NCI-H345 (cell line): ENCODE data around the gene OSER1.
"Not testable (repeated sequence)": the region's sequence is repeated elsewhere in the genome, so short reads cannot be mapped to it uniquely, and the experiment has no call there.

Experiments
- DNase-seq: peaks from one replicate; lab custom pipeline; 2025; lab: John Stamatoyannopoulos, UW

Gene OSER1

DNA sequence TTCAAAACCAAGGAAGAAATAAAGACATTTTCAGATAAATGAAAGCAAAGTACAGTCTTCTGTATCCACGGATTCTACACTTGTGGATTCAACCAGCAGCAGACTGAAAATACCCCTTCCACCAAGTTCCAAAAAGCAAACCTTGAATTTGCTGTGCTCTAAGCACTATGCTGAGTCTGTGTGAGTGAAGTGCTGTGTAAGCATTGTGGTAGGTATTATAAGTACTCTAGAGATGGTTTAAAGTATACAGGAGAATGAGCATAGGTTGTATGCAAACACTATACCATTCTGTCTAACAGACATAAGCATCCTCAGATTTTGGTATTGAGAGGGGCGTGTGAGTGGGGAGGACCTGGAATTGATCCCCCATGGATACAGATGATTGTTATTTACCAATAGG is 9.6 kb downstream of the OSER1 start:
- no peak for DNase-seq

DNA sequence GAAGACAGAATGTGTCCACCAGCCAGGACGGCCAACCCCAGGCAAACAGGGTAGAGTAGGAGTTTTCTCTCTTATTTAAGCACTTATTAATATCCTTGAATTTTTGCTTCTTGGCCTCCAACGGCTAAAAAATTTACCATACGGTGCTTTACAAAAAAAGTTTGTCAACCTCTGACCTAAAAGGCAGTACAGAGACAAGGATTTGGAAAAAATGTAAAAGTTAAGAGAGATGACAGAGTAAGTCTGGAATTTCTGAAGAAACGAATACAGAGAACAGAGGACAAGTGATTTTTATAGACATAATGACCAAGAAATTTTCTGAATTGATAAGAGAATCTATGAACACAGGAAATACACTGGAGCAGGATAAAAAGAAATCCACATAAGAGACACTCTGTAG is 10.2 kb downstream of the OSER1 start:
- DNase-seq = no peak

DNA sequence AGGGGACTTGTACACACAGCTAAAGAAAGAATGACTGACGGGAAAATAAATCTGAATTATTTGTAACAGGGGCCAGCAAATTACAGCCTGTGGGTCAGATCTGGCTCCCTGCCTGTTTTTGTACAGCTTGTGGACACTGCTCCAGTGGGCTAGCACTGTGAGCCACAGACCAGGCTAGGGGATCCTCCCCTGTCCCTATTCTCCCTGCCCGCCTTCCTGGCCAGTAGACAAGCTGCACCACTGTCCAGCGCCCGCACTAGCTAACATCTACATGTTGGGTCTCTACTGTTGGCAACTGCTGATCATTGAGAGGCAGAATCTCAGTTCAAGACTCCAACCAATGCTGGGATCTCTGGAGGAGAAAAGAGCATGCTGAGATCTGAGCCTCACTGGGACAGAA is 10.7 kb downstream of the OSER1 start:
- no peak for DNase-seq

DNA sequence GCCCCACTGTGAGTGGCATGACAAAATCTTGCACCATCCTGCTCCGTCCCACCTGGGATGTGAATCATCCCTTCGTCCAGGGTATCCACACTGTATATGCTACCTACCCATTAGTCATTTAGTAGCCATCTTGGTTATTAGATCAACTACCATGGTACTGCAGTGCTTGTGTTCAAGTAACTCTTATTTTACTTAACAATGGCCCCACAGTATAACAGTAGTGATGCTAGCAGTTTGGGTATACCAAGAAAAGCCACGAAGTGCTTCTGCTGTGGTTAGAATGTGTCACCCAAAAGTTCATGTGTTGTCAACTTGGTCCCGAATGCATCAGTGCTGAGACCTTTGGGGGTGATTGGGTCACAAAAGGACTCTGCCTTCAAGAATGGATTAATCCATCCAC is 11.7 kb downstream of the OSER1 start:
- no peak for DNase-seq

DNA sequence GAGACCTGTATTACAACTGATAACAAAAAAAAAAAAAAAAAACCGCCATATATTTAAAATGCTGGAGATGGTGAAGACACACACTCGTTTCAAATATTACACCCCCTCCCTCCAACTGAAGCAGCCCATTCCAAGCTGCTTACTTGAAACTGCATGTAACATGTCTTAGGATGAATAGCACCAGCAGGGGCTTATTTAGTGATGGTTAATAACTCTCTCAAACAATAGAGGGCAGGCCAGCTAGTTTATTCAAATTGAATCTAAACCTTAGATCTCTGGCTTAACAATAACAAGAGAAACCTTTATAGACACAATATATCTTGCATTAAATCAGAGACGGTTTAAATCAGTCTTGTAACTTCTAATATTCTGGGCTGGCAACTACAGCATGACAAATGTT is 14.3 kb downstream of the OSER1 start:
- no peak for DNase-seq

DNA sequence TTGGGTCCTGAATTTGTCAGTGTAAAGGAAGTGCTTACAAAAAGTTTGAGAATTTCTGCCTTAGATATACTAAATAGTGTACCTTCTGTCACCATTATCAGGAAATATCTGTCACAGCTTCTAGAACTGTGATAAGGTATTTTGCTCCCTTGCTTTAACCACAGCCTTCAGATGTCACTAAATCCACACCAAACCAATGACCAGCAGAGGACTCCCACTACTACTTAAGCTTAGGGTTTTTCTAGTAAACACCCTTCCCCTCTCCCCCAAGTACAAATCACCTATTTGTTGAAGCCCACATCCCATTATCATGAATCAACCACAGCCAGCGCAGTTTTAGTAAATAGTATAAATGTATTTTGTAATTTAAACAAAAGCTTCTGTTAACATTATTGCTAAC is 15.0 kb downstream of the OSER1 start:
- DNase-seq = no peak

DNA sequence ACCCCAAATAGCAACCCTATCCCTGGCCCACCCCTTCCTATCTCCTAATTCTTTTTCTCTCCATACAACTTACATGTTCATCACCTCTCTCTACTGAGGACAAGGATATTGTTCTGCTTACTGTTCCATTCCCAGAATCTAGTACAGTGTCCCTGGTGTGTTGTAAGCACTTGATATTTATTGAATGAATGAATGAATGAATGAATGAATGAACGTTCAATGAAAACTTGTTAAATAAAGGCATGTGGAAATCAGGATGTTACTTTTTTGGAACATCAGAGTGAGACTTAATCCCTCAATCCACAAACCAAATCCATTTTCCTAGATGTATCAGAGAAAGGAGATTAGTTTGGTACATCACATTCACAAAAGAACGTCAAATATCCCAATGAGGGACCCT is 16.8 kb downstream of the OSER1 start:
- no peak for DNase-seq

DNA sequence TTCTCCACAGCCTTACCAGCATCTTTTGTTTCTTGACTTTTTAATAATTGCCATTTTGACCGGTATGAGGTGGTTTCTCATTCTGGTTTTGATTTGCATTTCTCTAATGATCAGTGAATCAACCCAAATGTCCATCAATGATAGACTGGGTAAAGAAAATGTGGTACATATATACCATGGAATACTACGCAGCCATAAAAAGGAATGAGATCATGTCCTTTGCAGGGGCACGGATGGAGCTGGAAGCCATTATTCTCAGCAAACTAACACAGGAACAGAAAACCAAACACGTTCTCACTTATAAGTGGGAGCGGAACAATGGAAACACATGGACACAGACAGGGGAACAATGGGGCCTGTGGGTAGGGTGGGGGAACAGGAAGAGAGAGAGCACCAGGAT is 18.9 kb downstream of the OSER1 start:
- DNase-seq = not testable (repeated sequence)

DNA sequence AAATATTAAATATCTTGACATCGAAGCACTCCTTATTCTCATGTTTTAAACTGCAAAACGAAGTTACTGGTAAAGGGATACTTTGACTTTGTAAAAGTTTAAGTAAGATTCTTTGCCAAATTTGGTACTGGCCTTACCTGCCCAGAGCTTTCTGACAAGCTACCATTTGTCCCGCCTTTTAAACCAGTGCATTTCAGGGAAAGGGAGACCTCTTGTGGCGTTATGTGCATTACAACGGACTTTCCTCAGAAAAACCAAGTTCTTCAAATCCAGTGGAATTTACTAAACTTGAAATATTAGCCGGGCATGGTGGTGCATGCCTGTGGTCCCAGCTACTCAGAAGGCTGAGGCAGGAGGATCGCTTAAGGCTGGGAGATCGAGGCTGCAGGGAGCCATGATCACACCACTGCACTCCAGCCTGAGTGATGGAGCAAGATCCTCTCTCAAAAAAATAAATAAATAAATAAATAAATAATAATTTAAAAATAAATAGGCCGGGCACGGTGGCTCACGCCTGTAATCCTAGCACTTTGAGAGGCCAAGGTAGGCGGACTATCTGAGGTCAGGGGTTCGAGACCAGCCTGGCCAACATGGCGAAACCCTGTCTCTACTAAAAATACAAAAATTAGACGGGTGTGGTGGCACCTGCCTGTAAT is 20.2 kb downstream of the OSER1 start:
- peak; percentile 75 for DNase-seq

DNA sequence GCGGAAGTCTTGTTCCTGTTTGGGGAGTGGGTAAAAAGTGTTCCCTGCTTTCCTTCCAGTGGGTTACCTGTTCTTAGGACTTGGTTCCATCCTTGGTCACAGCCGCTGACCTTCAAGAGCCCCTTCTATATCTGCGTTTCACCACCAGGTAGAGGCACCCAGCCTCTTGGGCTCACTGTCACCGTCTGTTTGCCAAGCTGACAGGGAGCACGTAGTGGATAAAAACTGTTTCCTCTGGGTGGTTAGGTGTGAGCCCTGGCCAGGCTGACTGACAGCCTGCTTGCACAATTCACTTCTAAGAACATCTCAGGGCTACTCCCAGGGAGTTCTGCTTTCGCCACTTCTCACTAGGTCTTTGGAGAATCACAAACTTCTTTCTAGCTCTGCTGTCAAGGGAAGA is 21.8 kb downstream of the OSER1 start:
- DNase-seq = no peak

DNA sequence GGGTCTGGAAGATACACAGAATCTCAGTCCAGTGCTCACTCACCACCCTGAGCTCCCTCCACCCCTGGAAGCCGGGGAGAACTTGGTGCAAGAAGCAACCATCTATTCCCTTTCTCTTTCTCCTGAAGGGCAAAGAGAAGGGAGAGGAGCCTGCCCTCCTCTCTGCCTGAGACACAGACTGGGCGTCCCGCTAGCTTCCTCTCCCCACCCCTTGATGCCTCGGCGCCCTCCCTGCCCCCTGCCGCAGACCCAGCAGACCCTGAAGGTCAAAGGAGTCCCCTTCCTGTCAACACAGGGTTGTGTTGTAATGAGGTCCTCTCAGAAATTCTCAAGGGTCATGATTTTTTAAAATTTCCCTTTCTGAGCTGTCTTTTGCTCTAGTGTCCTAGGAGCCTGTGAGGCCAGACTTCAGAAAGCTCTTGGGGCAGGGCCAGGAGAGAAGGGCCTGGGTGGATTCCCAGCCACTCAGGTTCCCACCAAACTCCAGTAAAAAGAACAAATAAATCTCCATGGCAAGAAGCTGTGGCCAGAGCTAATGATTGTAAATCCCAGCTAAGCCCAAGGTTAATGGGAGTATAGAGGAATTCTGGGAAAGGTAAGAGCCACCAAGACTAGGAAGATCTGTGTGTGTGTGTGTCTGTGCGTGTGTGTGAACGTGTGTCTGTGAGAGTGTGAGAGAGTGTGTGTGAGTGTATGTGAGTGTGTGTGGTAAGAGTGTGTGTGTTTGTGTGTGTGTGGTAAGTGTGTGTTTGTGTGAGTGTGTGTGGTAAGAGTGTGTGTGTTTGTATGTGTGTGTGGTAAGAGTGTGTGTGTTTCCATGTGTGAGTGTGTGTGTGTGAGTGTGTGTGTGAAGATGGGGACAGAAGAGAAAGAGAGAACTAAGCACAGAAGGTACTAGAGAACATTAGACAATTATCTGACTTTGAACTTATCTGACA is 22.5 kb downstream of the OSER1 start:
- DNase-seq = no peak

DNA sequence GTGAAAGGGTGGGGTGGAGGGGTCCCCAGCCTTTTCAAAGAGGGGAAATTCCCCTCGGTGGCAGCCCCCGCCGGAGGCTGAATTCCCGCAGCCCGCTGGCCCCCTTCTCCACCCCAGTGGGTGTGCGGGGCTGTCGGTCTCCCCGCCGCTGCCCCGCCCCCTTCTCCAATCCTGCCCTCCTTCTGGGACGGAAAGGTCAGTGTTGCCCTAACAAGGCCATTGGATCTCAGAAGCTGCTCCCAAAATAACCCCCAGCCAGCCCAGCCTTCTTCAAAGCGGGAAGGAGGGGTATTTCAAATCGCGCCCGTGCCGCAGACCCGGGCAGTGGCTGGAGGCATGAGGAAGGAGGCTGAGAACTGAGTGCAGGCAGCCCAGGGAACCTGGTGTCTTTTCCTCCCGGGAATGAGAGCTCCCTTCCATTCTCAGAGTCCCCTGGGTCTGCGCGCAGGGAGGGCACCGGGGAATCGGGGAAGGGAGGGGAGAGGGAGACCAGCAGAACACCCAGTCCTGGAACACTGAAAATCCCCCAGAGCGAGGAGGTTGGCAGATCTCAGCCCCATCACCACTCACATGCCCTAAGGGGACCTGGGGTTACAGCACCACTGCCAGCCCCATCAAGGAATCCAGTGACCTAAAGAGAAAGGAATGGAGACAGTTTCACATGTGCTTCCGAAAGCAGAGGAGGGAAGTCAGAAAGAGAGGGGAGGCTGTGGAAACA is 23.4 kb downstream of the OSER1 start, which contains the start of gene JPH2:
TSS of gene JPH2 (minus strand) at position 135 of the 718 bp plus-strand sequence. CDS start 483 bp downstream, outside the sequence.
- DNase-seq = no peak

DNA sequence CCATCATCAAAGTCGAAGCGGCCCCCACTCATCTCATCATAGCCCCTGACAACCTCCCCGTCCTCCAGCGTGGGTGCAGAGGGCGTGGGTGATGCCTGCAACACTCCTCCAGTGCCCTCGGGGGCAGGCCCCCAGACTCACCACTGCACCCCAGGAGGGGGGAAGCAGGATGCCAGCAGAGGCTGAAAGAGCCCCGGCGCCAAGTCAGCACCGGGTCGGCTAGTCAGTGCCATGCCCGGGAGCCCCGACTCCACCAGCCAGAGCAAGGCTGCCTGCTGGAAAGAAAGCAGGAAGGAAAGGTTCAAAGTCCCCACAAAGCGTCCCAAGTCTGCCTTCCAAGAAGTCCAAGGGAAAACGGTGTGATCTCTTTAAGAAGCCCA is 23.9 kb downstream of the OSER1 start:
- DNase-seq = no peak

DNA sequence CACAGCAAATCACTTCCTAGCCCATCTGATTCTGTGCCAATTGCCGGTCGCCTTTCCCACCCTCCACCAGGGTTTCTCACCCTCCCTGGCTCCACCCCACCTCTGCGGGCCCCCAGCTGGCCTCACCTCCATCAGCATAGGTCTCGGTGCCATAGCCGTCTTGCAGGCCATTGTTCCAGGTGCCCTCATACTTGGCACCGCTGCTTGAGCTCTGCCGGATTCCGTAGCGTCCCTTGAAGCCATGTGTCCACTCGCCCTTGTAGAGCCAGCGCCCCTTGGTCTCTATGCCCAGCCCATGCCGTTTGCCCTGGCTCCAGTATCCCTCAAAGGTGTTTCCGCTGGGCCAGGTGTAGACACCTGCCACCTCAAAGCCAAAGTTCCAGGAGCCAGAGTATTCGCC is 24.4 kb downstream of the OSER1 start:
- DNase-seq = no peak

DNA sequence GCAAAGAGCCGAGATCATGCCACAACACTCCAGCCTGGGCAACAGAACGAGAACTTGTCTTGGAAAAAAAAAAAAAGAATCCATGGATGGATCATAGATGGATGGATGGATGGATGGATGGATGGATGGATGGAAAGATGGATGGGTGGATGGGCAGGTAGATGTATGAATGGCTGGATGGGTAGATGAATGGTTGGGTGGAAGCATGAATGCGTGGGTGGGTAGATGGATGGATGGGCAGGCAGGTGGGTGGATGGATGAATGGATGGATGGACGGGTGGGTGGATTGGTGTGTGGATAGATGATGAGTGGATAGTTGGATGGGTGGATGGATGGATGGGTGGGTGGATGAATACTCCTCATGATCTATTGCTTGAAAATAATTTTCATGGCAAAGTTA is 25.0 kb downstream of the OSER1 start:
- DNase-seq = no peak

DNA sequence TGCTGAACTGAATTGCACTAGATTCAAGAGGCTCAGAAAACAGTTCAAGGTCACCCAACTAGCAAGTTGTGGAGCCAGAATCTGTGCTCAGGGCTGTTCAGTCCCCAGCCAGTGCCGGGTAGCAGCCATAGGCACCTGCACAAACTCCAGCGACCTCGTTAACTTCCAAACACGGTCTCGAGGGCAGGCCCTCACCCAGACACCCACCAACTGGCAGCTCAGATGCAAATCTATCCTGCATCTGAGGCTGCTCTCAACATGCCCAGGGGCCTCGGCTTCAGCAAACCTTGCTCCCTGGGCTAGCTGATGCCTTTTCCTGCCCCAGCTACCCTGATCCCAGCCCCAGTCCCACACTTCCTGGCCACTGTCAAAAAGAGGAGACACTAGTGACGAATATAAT is 27.3 kb downstream of the OSER1 start:
- DNase-seq = no peak

DNA sequence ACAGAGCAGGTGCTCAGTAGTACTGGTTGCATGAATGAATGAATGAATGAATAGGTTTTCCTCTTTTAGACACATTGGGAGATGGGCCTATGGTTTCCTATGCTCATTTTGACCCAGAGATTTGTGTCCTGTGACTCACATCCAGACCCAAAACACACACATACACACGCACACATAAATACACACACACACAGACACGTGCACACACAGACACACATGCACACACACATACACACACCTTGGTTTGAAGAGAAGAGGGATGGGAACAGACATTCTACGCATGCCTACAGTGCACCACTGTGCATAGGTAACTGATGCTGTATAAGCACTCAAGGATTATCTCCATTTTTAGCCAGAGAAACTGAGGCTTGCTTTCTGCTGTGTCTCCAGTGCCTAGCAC is 27.7 kb downstream of the OSER1 start:
- DNase-seq = no peak

DNA sequence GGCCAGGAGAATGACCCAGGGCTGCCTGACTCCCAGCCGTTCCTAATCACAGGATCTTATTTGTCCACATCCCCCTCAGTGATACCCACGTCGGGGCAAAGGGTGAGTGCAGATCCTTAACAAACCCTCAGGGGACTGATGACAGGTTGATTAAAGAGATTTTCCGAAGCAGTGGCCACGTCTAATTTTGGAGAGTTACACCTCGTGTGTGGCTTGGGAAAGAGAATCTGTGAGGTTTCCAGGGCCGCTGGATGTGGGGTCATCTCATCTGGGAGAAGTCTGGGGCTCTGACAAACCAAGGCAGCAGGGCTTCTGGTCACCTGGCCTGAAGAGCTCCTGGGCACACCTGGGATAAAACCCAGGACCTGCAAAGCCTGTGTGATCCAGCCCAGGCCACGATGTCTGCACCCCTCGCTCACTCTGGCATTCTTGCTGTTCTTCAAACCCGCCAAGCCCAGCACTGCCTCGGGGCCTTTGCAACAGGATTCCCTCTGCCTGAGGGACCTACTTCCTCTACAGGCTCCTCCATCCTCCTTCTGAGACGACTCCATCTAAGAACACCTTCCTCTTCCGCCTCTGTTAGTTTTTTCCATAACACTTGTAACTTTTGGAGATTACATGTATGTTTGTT is 28.3 kb downstream of the OSER1 start:
- no peak for DNase-seq

DNA sequence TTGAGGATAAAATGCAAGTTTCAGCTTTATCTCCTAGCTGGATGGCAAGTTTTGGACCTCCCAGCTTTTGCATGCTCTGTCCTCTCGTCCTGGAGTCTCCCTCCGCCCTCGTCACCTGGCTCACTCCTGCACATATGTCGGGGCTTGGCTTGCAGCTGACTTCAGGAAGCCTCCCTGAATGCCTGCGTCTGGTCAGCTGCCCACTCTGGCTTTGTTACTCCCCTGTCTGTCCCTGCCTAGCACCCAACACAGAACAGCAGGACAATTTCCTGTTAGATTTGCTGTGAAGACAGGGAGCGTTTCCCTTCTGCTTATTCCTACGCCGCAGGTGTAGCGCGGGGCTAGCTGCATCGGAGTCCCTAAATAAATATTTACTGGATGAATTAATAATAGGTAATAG is 29.0 kb downstream of the OSER1 start:
- DNase-seq = no peak

DNA sequence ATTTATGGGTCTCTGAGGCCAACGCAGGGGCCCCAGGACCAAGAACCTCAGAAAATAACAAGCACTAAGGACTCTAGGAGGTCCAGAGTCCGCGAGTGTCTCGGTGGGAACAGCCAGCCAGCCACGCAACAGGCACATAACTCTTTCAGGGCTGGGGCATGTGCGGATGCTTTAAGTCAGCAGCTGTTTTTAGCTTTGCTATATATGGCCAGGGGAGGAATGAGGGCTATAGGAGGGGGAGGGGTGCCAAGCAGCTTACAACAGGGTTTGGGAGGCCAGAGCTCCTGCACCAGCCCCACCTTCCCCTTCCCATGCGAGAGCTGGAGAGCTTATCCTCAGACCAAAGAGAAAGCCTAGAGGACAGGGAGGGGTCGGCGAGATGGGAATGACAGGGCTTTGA is 29.8 kb downstream of the OSER1 start:
- DNase-seq = no peak

DNA sequence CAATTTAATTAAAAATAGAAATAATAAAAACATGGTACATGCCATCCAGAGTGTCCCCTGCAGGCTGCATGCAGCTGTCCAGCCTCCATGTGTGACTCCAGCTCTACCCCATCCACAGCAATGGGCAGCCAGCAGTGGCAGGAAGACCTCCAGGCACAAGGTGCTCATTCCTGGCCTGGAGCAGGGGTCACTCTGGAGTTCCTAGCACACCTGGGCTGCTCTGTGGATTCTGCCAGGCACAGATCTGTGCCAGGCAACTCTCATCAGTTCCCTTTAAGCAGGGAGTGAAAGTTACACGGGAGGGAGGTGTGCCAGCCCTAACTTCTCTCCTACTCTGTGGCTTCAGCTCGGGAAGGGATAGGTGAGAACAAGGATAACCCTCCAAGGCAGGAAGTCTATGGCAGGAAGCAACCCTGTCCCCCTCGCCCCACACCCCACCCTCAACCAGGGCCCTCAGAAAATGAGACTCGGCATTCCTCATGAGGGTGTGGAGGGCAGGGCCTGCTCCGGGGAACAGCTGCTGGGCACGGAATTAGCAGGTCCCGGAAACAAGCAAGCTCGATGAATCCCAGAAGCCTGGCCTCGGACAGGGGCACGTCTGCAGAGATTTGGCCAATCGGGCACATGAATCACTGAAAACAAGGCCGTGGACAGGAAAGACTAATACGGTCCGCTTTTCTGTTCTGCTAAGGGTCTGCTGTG is 33.6 kb downstream of the OSER1 start:
- DNase-seq = no peak
